GM12878 (cell line): ENCODE results near the gene PLA2G4E. TPM values are rescaled to one million over a fixed set of nuclear protein-coding genes. Genes with fewer than 3 reads are reported as not detected.

Experiments
- ATAC-seq: fragments of 200-7000 bp; cut with Tn5 transposase; 3 replicates; pipeline ENCODE4 v1.9.1; 2020; ENCODE audit warnings: mild to moderate bottlenecking, moderate library complexity
- BruUV-seq: library from RNA; stranded (reverse); fragments of 400-500 nt; replicated peaks from 2 replicates; lab custom pipeline; 2021; lab: Mats Ljungman, UMichigan
- CTCF ChIA-PET: fragments of 300-600 bp; sonication (Branson Sonifier 250); formaldehyde crosslinking; extraction: SDS; loops from one replicate; lab custom pipeline; 2021; ENCODE audit warnings: inconsistent platforms; lab: Yijun Ruan, JAX
- POLR2A ChIA-PET: fragments of 350-600 bp; formaldehyde crosslinking; extraction: SDS; loops from one replicate; lab custom pipeline; 2021; ENCODE audit warnings: inconsistent platforms; lab: Charles Lee
- RAD21 ChIA-PET: fragments of 300-600 bp; sonication (Branson Sonifier 250); formaldehyde crosslinking; loops from one replicate; lab custom pipeline; 2023; ENCODE audit warnings: antibody characterized with exemption; ENCODE audit not compliant: unreplicated experiment; lab: Charles Lee
- SMC1A ChIA-PET: fragments of 300-600 bp; sonication (Branson Sonifier 250); formaldehyde crosslinking; loops from one replicate; lab custom pipeline; 2023; ENCODE audit not compliant: unreplicated experiment, uncharacterized antibody; lab: Charles Lee
- DNase-seq: peaks from one replicate; pipeline ENCODE4 v3.0.0-alpha.2; 2011; ENCODE audit warnings: low read depth, low spot score
- FAIRE-seq: peaks from 3 replicates; lab custom pipeline; 2011; peaks lifted over from hg19 to GRCh38; lab: Jason Lieb, UNC
- H2AFZ ChIP-seq: 2 replicates; pipeline ENCODE4 v1.6.0; 2011; ENCODE audit warnings: low read depth, low read length, control low read depth; ENCODE audit not compliant: control insufficient read depth
- H3K27ac ChIP-seq: 2 replicates; pipeline ENCODE4 v1.5.1; 2011; ENCODE audit warnings: control low read depth; ENCODE audit not compliant: control insufficient read depth, insufficient read depth
- H3K27me3 ChIP-seq, 2 experiments: replicated peaks in 1 of 2; 2 replicates each; pipeline versions ENCODE4 v1.6.0 to v1.6.1; 2011; ENCODE audit warnings: low read length in 1 of 2; ENCODE audit not compliant: control insufficient read depth in 2 of 2, insufficient read depth in 2 of 2
- H3K36me3 ChIP-seq, 2 experiments: 2 replicates each; pipeline ENCODE4 v1.5.1; 2011; ENCODE audit warnings: low read length in 1 of 2; ENCODE audit not compliant: control insufficient read depth in 2 of 2, insufficient read depth in 2 of 2
- H3K4me1 ChIP-seq: 2 replicates; pipeline ENCODE4 v1.6.1; 2011; ENCODE audit warnings: mild to moderate bottlenecking, low read length, moderate library complexity, mixed read lengths; ENCODE audit not compliant: control insufficient read depth, insufficient read depth
- H3K4me2 ChIP-seq: 2 replicates; pipeline ENCODE4 v1.6.0; 2011; ENCODE audit warnings: control low read depth; ENCODE audit not compliant: control insufficient read depth, insufficient read depth
- H3K4me3 ChIP-seq: fragments of 200-600 bp; sonication (generic); 2 replicates; pipeline ENCODE4 v1.5.1; 2016
- H3K79me2 ChIP-seq: 2 replicates; pipeline ENCODE4 v1.6.0; 2011; ENCODE audit warnings: low read length; ENCODE audit not compliant: control insufficient read depth, insufficient read depth
- H3K9ac ChIP-seq: 2 replicates; pipeline ENCODE4 v1.8.0; 2011; ENCODE audit warnings: low read length, control low read depth, mixed read lengths; ENCODE audit not compliant: control insufficient read depth, insufficient read depth
- H3K9me3 ChIP-seq: replicated peaks from 3 replicates; pipeline ENCODE4 v1.5.1; 2011; ENCODE audit warnings: mild to moderate bottlenecking, low read length; ENCODE audit not compliant: control insufficient read depth, insufficient read depth
- H4K20me1 ChIP-seq: 2 replicates; pipeline ENCODE4 v1.6.0; 2011; ENCODE audit not compliant: control insufficient read depth, insufficient read depth
- ATF7 ChIP-seq: fragments of 450-650 bp; IDR thresholded peaks from 2 replicates; pipeline ENCODE4 v1.6.1; 2016; ENCODE audit warnings: low read depth, mild to moderate bottlenecking
- BCLAF1 ChIP-seq: fragments of 450-650 bp; IDR thresholded peaks from 2 replicates; pipeline ENCODE4 v1.6.1; 2017; ENCODE audit warnings: antibody characterized with exemption, mild to moderate bottlenecking, moderate library complexity
- CEBPZ ChIP-seq: fragments of 150-350 bp; IDR thresholded peaks from 2 replicates; pipeline ENCODE4 v1.6.1; 2016; ENCODE audit warnings: low read depth, low read length
- POLR2A ChIP-seq: IDR thresholded peaks from 2 replicates; pipeline ENCODE4 v1.6.1; 2011; ENCODE audit warnings: low read depth, mild to moderate bottlenecking, low read length
- SIN3A ChIP-seq: IDR thresholded peaks from 2 replicates; pipeline ENCODE4 v1.6.1; 2012; ENCODE audit warnings: low read depth, low read length, improper control_type of control experiment
- ZBTB11 ChIP-seq: fragments of 450-650 bp; formaldehyde crosslinking; IDR thresholded peaks from 2 replicates; pipeline ENCODE4 v1.5.0; 2022; ENCODE audit warnings: mild to moderate bottlenecking, missing genetic modification characterization
- WGBS: methylation state at CpG from one replicate; pipeline ENCODE4 v1.1.6; 2016; ENCODE audit warnings: low lambda C conversion rate; ENCODE audit not compliant: insufficient replicate concordance, insufficient coverage; ENCODE audit errors: missing lambda C conversion rate; 5-methylcytosine and 5-hydroxymethylcytosine counted together
- in situ Hi-C: fragments of 300-500 bp; cut with MboI; formaldehyde crosslinking; loops from 9 replicates; pipeline ENCODE4 v1.14.3; 2018; ENCODE audit warnings: mixed read lengths
- intact Hi-C: fragments of 100-400 bp; cut with micrococcal nuclease; formaldehyde crosslinking; loops from one replicate; pipeline ENCODE4 v1.14.2; 2022; ENCODE audit not compliant: unreplicated experiment
- polyA plus RNA-seq, 11 experiments: library from polyadenylated mRNA; depleted of rRNA in 4 of 11; unstranded in 6 of 11; stranded (reverse) in 5 of 11; fragments of >200 nt; fragmentation: Nextera tagmentation in 4 of 11; fragmentation: Illumina TruSeq in 1 of 11; extraction: Ambion mirVana in 4 of 11; extraction: Trizol in 1 of 11; gene quantifications; 1 replicate in 1 of 11; 2 replicates in 10 of 11; pipeline versions ENCODE4 v1.2.1 to v1.2.3, GENCODE V29; 2011 to 2016; ENCODE audit warnings: inconsistent platforms in 2 of 11, missing spikeins in 2 of 11, low read depth in 1 of 11
- total RNA-seq, 4 experiments: library from RNA; depleted of rRNA in 3 of 4; stranded (reverse); fragments of >200 nt in 3 of 4; fragmentation: Illumina TruSeq in 1 of 4; extraction: Trizol in 1 of 4; gene quantifications; 2 replicates each; pipeline versions ENCODE4 v1.2.1 to v1.2.3, GENCODE V29; 2013 to 2021
- TF ChIP-seq, protein P1 (sequence below): IDR thresholded peaks from 2 replicates; pipeline ENCODE4 v1.6.1; 2012; ENCODE audit warnings: improper control_type of control experiment, low read depth, low read length; ENCODE audit not compliant: insufficient replicate concordance

The PLA2G4E gene
- total and polyA plus RNA-seq, 10 of the 15 experiments (the other 5 are each of a cell fraction or from before 2014, with no cell fraction given), result 0.05 to 0.32 (median 0.06) TPM; not detected in 5

DNA sequence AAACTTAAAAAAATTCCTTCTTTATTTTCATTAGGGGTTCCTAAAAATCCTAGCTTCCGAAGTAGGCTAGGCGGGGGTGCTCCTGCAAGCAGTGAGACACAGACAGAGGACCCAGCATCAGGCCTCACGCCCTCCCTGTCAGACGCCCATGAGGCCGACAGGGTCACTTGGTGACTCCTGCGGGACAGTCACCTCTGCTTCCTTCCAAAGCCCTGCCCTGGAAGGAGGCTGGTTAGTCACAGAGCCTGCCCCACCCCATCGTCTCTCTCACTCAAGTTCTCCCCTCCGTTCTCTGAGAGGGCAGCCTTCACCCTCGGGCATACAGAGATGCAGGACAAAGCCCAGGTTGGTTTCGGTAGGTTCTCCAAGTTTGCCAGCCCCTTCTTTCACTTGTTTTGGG, 87.1 kb downstream of the PLA2G4E start:
- no peak overlapping the region for H3K27ac ChIP-seq
- H3K4me1 ChIP-seq, result peaks cover 59% of the 10 kb centered on the region
- H3K9me3 ChIP-seq, result no peaks in the 10 kb centered on the region
- ATAC-seq (no peak), DNase-seq (no peak), FAIRE-seq (no peak)
- CTCF ChIA-PET, result interaction anchor here (1.1 kb wide), 1 partner anchor 16 kb away, joined by 3 read pairs; no protein-coding TSS in a partner anchor
- no peak overlapping the region for H3K4me2 ChIP-seq
- peaks cover 5 to 24% of the 10 kb centered on the region in 2 experiments for H3K36me3 ChIP-seq
- BruUV-seq, result no TSS peak
- H3K27me3 ChIP-seq, result no peaks in the 10 kb centered on the region
- 98% methylated on average over 10 of the region's 10 CpGs for WGBS
- RAD21 ChIA-PET, result interaction anchor here (1.1 kb wide), 1 partner anchor 23 kb away, joined by 4 read pairs; no protein-coding TSS in a partner anchor
- SMC1A ChIA-PET, result interaction anchor here (0.7 to 12.1 kb wide), 5 partner anchors 20 to 95 kb away, joined by 3 to 179 read pairs (median 4); partner anchors contain the start of gene EHD4
- POLR2A ChIA-PET, result interaction anchor here (1.4 to 4.5 kb wide), 2 partner anchors 34 to 37 kb away, joined by 5 to 42 read pairs; partner anchors contain the start of gene EHD4
- H3K9ac ChIP-seq, result no peak overlapping the region
- H4K20me1 ChIP-seq, result no peaks in the 10 kb centered on the region
- peaks cover 40% of the 10 kb centered on the region for H3K79me2 ChIP-seq
- intact Hi-C loops (loop anchor here (2.0 kb wide), 2 partner anchors 23 to 37 kb away; no protein-coding TSS in a partner anchor), in situ Hi-C loops (no loop called here)
- TF ChIP-seq ATF7 (no peak), POLR2A (peak; percentile 55; the same call in 1 of the 2 replicates), CEBPZ (no peak), ZBTB11 (CRISPR knock-in tag) (no peak), BCLAF1 (no peak), SIN3A (no peak)
- TF ChIP-seq, protein P1, sequence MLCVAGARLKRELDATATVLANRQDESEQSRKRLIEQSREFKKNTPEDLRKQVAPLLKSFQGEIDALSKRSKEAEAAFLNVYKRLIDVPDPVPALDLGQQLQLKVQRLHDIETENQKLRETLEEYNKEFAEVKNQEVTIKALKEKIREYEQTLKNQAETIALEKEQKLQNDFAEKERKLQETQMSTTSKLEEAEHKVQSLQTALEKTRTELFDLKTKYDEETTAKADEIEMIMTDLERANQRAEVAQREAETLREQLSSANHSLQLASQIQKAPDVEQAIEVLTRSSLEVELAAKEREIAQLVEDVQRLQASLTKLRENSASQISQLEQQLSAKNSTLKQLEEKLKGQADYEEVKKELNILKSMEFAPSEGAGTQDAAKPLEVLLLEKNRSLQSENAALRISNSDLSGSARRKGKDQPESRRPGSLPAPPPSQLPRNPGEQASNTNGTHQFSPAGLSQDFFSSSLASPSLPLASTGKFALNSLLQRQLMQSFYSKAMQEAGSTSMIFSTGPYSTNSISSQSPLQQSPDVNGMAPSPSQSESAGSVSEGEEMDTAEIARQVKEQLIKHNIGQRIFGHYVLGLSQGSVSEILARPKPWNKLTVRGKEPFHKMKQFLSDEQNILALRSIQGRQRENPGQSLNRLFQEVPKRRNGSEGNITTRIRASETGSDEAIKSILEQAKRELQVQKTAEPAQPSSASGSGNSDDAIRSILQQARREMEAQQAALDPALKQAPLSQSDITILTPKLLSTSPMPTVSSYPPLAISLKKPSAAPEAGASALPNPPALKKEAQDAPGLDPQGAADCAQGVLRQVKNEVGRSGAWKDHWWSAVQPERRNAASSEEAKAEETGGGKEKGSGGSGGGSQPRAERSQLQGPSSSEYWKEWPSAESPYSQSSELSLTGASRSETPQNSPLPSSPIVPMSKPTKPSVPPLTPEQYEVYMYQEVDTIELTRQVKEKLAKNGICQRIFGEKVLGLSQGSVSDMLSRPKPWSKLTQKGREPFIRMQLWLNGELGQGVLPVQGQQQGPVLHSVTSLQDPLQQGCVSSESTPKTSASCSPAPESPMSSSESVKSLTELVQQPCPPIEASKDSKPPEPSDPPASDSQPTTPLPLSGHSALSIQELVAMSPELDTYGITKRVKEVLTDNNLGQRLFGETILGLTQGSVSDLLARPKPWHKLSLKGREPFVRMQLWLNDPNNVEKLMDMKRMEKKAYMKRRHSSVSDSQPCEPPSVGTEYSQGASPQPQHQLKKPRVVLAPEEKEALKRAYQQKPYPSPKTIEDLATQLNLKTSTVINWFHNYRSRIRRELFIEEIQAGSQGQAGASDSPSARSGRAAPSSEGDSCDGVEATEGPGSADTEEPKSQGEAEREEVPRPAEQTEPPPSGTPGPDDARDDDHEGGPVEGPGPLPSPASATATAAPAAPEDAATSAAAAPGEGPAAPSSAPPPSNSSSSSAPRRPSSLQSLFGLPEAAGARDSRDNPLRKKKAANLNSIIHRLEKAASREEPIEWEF, result no peak
- no peak overlapping the region for H2AFZ ChIP-seq
- no peak overlapping the region for H3K4me3 ChIP-seq
